GM19099 (cell line): ENCODE measurements around the gene KDM5A.

Source experiments
- POLR2A ChIP-seq: IDR thresholded peaks from 3 replicates; pipeline ENCODE4 v1.6.1; 2011; ENCODE audit warnings: low read depth; ENCODE audit not compliant: insufficient read length; ENCODE audit errors: extremely low read depth

Gene KDM5A

DNA sequence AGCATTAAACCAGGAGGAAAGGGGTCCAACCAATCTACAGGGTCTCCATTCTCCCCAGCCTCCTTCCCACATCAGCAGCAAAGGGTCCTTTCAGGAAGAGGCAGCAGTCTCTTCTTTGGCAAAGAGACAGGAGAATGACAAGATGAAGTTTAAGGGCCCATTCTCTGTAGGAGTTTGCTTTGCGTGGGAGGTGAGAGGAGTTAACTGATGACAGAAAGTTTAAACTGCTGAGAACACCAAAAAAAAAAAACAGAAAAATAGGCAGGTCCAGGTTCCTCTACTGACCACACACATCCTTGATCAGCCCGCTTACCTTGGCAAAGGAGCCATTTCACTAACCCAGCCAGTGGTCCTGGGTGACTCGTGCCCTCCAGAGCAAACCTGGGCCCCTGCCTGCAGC, 132.2 kb downstream of the KDM5A start:
- no peak for TF ChIP-seq POLR2A

DNA sequence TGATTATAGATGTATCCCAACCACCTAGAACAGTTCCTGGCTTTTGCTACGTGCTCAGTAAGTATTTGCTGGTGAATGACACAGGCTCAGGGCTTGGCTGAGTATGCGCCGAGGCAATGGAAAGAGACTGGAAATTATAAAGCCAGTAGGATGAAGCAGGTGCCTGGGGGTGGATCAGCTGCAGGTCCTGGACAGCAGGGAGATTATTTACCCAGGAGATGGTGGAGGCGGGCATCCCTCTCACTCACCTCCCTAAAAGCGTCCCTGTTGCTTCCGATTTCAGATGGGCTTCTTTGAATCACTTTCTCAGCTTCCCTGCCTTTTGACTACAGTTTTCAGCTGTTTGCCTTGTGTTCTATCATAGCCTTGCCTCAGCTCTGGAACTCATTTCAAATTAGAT, 132.9 kb downstream of the KDM5A start:
- TF ChIP-seq POLR2A, result no peak

DNA sequence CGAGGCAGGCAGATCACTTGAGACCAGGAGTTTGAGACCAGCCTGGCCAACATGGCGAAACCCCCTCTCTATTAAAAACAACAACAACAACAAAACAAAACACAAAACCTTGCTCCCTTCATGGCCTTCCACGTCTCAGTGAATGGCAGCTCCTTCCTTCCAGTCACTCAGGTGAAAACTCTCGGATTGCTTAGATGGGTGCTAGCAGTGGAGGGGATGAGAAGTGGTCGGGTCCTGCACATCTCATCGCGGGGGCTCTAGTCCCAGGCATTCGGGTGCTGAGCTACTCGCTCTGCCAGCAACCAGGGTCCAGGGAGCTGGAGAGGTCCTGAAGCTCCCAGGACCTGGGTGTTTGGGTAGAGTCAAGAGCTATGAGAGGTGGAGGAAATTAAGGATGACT, 134.2 kb downstream of the KDM5A start:
- TF ChIP-seq POLR2A, result no peak

DNA sequence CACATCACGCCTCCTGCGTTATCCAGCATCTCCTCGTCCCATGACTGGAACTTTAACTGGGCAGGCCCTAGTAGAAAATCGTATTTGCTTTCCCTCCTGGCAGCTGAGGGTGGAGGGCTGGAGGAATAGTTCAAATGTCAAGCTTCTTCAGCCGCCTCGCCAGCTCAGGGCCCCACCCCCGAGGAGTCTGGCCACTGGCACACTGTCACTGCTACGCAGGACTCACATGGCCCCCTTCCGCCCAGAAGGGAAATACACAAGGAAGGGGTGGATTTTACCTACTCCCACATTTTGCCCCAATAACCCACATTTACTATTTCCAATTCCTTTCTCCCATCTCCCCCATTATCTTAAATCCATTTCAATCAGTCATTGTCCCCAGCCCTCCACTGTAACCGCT, 135.1 kb downstream of the KDM5A start:
- TF ChIP-seq POLR2A, result no peak

DNA sequence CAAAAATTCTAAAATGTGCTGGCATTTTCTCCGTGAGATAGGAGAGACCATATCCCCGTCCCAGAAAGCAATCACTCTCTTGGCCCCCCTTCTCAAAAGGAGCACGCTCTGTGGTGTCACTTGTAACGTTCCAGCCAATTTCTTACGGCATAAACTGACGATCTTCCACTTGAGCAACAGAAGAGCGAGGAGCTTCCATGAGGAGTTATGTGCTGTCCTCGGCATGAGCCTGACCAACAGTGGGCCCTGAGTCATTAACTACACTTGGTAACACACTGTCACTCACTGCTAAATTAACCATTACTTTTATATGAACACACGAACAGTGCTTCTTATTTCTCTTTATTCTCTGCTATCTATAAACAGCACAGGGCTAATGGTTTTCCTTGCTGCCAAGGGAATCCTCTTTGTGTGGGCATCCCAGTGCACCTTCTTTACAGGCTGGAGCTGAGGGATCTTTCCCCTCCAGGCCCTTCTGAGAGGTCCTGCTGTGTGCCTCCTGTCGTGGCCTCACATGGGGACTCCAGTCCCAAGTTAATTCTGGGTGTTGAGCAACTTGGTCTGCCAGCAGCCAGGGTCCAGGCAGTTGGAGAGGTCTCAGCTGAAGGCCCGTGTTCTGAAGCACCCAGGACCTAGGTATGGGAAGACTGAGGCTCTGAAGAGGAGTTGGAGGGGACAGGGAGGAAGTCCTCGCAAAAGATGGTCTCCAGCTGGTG, 135.8 kb downstream of the KDM5A start:
- no peak for TF ChIP-seq POLR2A

DNA sequence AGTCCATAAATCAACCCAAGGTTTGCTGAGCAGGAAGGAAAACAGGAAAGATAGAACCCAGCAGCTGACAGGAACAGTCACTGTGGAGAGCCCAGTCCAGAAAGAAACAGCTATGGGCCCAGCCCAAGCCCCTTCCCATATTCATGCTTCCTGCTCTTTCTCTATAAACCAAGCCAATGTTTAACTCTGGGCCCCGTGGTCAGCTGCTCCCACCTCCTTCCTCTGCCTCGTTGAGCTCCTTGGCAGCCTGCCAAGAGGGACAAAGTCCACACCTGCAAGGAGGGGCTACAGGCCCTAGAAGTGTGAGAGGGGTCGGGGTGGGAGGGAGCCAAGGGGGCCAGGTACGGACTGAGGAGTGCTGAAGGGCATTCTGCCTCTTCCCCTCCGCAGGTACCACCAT, 136.5 kb downstream of the KDM5A start:
- TF ChIP-seq POLR2A, result no peak

DNA sequence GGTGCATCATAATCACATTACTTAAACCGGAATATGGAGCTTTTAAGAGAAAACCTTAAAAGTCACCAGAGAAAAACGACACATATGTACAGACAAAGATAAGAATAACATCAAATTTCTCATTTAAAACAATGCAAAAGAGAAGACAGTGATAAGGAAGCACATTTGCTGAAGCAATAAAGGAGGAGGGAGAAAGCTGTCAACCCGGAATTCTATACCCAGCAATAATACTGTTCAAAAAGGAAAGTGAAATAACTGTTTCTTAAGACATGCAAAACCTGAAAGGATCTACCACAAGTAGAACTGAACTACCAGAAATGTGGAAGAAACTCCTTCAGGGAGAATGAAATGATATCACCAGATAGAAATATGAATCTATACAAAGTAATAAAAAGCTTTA, 141.8 kb downstream of the KDM5A start:
- TF ChIP-seq POLR2A, result no peak

DNA sequence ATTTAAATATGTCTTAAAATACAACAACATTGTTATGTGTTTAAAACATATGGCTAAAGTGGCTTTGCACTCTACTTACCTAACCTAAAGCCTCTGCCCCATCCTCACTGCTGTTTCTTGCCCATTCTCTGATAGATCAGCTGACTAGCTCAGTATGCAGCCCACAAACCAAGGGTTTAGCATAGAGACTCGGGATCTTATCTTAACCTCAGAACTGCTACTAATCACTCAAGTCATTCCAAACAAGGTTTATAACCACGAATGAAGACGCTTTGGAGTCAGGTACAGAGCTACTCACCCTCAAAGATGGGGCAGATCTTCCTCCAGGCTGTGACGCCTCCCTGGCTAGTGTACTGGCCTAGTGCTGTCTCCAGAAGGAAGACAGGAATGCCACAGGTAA, 145.7 kb downstream of the KDM5A start:
- TF ChIP-seq POLR2A, result no peak

DNA sequence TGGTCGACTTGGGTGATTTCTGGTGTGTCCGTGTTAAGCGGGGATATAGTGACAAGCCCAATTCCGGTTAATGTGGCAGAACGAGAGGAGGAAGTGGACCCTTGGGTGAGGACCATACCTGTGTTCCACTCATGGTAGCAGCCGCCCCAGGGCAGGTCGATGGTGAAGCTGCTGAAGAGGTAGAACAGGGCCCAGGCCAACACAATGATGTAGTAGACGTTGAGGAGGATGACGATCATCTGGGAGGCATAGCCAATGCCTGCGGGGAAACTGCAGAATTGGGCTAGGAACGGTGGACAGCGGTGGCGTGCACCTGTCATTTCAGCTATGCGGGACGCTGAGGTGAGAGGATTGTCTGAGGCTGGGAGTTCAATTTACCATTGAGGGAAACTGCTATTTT, 146.6 kb downstream of the KDM5A start:
- no peak for TF ChIP-seq POLR2A

DNA sequence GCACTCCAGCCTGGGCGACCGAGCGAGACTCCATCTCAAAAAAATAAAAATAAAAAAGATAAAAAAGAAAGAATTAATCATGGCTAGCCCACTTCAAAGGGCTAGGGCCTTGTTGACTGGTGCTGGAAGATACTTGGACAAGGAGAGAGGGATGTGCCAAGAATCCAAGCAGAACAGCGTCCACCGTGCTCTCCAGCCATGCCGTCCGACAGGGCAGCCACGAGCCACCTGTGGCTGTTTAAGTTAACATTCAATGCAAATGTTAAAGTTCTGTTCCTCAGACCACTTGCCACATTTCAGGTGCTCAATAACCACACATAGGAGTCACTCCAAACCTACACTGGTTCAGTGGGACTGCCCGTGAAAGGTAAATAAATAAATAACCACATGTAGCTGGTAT, 147.9 kb downstream of the KDM5A start:
- TF ChIP-seq POLR2A, result no peak

DNA sequence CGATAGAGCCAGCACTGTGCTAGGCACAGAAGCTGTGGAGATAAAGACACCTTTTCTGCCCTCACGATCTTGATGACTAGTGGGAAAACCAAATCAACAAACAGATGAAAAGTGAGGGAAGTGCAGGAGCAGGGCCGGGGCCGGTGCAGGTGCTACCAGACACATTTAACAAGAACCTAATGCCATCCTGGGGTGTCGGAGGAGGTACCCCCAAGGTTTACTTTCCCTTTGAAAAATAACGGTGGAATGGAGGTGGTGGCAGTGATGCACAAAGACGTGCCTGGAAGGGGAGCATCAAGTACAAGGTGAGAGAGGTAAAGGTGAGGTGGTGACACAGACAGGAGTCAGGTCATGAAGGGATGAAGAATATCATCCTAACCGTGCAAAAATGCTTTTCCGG, 148.6 kb downstream of the KDM5A start:
- no peak for TF ChIP-seq POLR2A

DNA sequence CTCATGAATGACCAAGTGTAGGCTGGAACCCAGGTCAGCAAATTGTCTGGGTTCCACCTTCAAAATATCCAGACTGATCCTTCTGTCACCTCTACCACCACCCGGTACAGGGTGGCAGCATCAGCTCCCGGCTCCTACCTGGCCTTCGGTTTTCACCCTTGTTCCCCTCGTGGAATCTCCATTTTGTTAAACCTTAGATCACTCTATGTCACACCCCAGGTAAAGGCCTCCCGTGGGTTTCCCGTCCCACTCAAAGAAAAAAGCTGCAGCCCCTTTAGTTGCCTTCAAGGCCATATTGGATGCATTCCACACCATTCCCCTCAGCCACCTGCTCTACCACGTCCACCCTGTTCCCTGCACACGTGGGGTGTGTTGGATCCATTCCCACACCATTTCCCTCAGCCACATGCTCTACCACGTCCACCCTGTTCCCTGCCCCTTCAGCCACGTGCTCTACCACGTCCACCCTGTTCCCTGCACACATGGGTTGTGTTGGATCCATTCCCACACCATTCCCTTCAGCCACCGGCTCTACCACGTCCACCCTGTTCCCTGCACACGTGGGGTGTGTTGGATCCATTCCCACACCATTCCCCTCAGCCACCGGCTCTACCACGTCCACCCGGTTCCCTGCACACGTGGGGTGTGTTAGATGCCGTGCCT, 150.3 kb downstream of the KDM5A start:
- TF ChIP-seq POLR2A, result no peak

DNA sequence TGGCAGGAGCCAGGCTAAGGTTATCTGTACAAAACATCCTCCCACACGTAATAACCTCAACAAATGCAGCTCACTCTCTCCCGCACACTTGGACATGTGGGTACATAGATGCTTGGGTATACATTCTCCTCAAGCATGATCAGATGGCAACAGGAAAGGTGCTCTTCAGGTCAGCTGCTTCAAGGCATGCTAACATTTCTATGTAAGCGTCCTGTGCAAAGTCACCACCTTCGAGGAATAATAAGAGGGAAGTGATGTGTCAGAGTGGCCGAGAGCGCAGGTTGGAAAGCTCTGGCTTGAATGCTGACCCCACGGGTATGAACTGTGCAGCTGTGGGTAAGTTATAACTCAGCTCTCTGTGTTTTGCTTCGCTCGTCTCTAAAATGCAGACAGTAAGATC, 151.0 kb downstream of the KDM5A start:
- no peak for TF ChIP-seq POLR2A

DNA sequence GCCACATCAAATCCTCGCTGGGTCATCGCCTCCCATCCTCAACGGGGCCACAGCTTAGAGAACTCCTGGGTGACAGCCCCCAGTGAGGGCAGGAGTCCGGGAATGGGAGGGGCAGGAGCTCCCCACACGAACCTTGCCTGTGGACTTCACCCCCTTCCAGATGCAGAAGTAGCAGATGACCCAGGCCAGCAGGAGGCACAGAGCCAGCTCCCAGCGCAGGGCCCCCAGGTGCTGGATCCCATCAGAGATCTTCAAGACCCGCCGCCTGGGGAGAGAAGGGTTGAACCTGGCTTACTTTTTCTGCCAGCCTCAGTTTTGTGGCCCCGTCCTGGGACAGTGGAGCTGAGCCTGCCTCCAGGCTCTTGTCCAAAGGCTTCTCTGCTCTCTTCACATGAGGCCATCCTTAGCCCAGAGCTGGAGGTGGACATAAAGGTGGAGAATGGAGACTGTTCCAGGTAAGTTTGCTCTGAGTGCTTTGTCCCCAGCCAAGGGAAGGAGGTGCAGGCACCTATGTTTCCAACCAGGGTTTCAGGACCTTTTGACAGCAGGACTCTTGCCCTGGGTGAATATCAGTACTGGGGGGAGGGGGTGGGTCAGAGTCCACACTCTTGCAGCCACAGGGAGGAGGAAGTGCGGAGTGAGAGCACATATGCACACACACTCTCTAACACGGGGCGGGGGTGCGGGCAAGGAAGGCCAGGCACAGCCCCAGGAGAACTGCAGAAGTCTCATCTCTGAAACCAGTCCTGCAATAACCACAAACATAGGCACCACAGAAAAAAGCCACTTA, 151.9 kb downstream of the KDM5A start:
- TF ChIP-seq POLR2A, result no peak

DNA sequence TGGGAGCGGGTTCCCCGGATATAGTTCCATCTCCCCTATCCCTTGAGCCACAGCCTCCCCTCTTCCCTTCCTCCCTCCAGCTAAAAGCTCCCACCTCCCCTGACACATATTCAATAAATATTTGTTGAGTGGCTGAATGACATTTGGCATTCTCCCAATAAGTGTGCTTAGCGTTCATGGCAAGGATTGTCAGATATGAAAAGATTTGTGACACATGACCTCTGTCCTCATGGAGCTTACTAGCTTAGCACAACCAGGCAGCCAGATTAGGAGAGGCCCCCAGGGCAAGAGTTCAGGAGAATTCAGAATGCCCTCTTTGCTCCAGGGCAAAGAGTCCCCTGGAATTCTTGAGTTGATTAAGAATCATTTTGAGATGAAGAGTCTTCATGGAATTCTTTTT, 152.7 kb downstream of the KDM5A start:
- no peak for TF ChIP-seq POLR2A

DNA sequence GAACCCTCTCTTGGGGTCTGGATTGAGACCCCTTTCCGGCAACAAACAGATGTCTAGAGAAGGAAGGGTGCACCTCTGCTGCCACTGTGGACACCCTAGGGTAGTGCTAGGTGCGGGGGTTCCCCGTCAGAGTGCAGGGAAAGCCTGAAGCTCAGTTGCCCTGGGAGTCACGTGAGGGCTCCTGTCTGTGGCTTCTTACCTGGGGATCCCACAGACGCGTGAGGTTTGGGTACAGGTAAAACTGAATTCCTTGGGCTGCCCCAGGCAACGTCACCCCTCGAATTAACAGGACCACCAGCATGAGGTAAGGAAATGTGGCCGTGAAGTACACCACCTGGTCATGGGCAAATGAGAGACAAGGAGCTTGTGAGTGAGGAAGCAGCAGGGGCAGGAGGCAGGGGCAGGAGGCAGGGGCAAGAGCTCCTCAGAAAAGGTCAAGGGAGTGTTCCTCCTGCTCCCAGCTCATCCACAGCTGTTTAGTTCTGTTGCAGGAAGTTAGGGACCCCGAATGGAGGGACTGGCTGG, 154.2 kb downstream of the KDM5A start:
- no peak for TF ChIP-seq POLR2A
